Large intestine (tissue), 3 donors: ENCODE measurements around the gene ZFR2. TPM values are rescaled to one million over a fixed set of nuclear protein-coding genes. Genes with fewer than 3 reads are reported as not detected.

ENCODE experiments used
- DNase-seq, 2 donors: peaks; one replicate each; pipeline versions ENCODE4 v3.0.0 to v3.0.0-alpha.2; 2013
- H3K27ac ChIP-seq: one replicate; pipeline ENCODE4 v1.5.1; 2013; ENCODE audit warnings: low read length
- H3K27me3 ChIP-seq: 2 replicates; pipeline ENCODE4 v1.6.1; 2013; ENCODE audit warnings: low read length; ENCODE audit not compliant: control insufficient read depth, insufficient read depth
- H3K36me3 ChIP-seq: 2 replicates; pipeline ENCODE4 v1.6.1; 2013; ENCODE audit warnings: low read length; ENCODE audit not compliant: control insufficient read depth, insufficient read depth
- H3K4me1 ChIP-seq: one replicate; pipeline ENCODE4 v1.6.1; 2013; ENCODE audit warnings: low read length; ENCODE audit not compliant: control insufficient read depth, insufficient read depth
- H3K4me3 ChIP-seq: one replicate; pipeline ENCODE4 v1.5.1; 2013; ENCODE audit warnings: low read length
- H3K9me3 ChIP-seq: one replicate; pipeline ENCODE4 v1.6.1; 2013; ENCODE audit warnings: mild to moderate bottlenecking, low read depth, low read length, moderate library complexity; ENCODE audit not compliant: control insufficient read depth
- WGBS: methylation state at CpG from one replicate; pipeline ENCODE4 v1.1.5; 2013; ENCODE audit warnings: low lambda C conversion rate; ENCODE audit not compliant: insufficient coverage; 5-methylcytosine and 5-hydroxymethylcytosine counted together
- polyA plus RNA-seq: library from polyadenylated mRNA; unstranded; fragments of 120-200 nt; gene quantifications from one replicate; pipeline ENCODE4 v1.2.1, GENCODE V29; 2013

Gene ZFR2
- polyA plus RNA-seq, 1 donor = 1.8 TPM

- Histone ChIP-seq H3K27ac (no peak overlapping the region), H3K9me3 (peaks cover 12% of the 10 kb centered on the region), H3K4me1 (no peaks in the 10 kb centered on the region), H3K27me3 (peaks cover 23% of the 10 kb centered on the region), H3K36me3 (no peaks in the 10 kb centered on the region), H3K4me3 (no peak overlapping the region)
- 50% methylated on average over 2 of the region's 29 CpGs for WGBS
- DNase-seq = no peak
Measured at GRCh38 chr19:3805859-3806258, 63.0 kb downstream of the ZFR2 start.

- no peaks in the 10 kb centered on the region for H3K36me3 ChIP-seq
- DNase-seq = no peak
- H3K4me1 ChIP-seq = no peaks in the 10 kb centered on the region
- H3K4me3 ChIP-seq = no peak overlapping the region
- peaks cover 29% of the 10 kb centered on the region for H3K27me3 ChIP-seq
- H3K9me3 ChIP-seq = peaks cover 10% of the 10 kb centered on the region
- H3K27ac ChIP-seq = no peak overlapping the region
- no CpG with 5 or more reads among the region's 13 CpGs for WGBS
Measured at GRCh38 chr19:3804429-3804828, 64.4 kb downstream of the ZFR2 start.

GRCh38 chr19:3803986-3804385, 64.9 kb downstream of the ZFR2 start:
- WGBS = no CpG with 5 or more reads among the region's 10 CpGs
- H3K4me1 ChIP-seq = no peaks in the 10 kb centered on the region
- peaks cover 10% of the 10 kb centered on the region for H3K9me3 ChIP-seq
- H3K27me3 ChIP-seq = peaks cover 34% of the 10 kb centered on the region
- no peaks in the 10 kb centered on the region for H3K36me3 ChIP-seq
- H3K27ac ChIP-seq = no peak overlapping the region
- no peak for DNase-seq
- no peak overlapping the region for H3K4me3 ChIP-seq

DNA sequence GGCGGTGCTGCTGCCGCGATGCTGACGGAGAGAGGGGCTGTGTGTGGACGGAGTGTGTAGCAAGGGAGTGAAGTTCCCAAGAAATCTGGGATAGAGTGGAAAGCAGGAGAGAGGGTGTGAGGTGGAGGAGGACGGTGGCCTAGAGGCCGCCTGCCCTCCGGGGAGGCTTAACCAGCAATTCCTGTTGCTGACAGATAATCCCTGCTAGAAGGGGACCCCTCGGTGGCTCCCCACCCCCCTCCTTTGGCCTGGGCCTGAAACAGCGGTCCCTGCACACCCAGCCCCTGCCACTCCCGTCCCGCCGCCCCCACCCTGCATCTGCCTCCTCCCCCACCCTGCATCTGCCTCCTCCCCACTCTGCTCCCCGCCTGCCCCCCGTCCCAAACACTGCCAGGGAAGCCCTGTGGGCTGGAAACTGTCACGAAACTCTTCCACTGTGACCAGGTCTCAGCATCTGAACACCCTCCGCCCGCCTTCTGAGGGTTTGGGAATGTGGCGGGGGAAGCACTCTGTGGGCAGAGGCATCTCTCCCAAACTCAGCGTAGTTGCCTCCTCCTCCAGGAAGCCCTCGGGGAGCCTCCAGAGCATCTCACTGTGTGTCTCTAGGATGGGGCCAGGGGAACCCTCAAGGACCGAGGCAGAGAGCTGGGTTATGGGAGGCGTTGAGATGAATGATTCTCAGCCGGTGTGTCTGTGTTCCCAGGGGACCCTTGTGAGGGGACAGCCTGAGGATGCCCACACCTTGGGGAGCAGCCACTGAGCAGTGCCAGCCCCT, 65.5 kb downstream of the ZFR2 start:
- DNase-seq = no peak
- Histone ChIP-seq H3K27ac (no peak overlapping the region), H3K36me3 (no peaks in the 10 kb centered on the region), H3K27me3 (peaks cover 34% of the 10 kb centered on the region), H3K4me1 (no peaks in the 10 kb centered on the region), H3K9me3 (peaks cover 5% of the 10 kb centered on the region), H3K4me3 (no peak overlapping the region)
- WGBS = 100% methylated on average over 1 of the region's 24 CpGs

DNA sequence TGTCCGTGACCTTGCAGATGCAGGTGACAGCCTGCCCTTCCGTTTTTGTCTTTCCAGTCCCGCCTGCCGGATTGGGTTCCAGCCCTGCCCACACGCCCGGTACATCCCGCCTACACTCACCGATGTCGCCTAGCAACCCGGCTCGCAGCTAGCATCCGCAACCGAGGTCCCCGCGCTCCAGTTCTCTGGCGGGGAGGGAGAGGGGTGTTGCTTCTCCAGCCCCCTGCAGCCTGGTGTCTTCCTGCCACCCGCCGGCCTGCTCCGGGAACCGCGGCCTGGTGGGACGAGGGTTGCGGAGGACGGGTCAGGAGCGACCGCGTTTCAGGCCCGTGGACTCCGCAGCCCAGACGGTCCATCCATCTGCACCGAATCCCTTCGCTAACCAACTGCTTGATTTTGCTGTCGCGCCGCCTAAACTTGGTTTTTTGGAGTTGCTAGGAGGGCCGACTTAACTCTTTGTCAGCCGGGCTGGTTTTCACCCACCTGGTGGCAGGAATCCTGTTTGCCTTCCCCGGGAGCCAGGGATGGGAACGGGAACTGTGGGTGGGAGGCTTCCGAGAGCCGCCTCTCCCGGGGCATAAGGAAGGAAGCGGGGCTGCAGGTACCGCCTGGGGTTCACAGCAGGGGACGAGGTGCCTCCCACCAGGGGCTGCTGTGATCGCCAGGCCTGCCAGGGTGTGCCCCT, 67.3 kb downstream of the ZFR2 start:
- DNase-seq = no peak
- Histone ChIP-seq H3K4me1 (no peaks in the 10 kb centered on the region), H3K4me3 (no peak overlapping the region), H3K36me3 (no peaks in the 10 kb centered on the region), H3K27me3 (peaks cover 34% of the 10 kb centered on the region), H3K27ac (no peak overlapping the region), H3K9me3 (peaks cover 5% of the 10 kb centered on the region)
- no CpG with 5 or more reads among the region's 46 CpGs for WGBS

DNA sequence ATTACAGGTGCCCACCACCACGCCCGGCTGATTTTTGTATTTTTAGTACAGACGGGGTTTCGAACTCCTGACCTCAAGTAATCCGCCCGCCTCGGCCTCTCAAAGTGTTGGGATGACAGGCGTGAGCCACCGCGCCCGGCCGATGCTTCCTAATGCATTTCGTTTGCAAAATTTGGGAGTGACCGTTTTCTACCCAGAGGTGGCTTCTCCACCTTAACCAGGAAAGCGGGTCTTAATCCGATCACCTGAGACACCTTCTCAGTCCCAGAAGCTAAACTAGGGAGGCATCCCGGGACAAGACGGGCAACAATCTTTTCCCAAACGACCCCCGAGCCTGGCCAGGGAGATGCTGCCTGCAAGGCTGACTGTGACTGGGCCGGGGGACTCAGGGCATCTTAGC, 67.8 kb downstream of the ZFR2 start:
- DNase-seq = no peak
- Histone ChIP-seq H3K4me3 (no peak overlapping the region), H3K36me3 (no peaks in the 10 kb centered on the region), H3K27me3 (peaks cover 34% of the 10 kb centered on the region), H3K9me3 (peaks cover 5% of the 10 kb centered on the region), H3K4me1 (no peaks in the 10 kb centered on the region), H3K27ac (no peak overlapping the region)
- WGBS = no CpG with 5 or more reads among the region's 21 CpGs

DNA sequence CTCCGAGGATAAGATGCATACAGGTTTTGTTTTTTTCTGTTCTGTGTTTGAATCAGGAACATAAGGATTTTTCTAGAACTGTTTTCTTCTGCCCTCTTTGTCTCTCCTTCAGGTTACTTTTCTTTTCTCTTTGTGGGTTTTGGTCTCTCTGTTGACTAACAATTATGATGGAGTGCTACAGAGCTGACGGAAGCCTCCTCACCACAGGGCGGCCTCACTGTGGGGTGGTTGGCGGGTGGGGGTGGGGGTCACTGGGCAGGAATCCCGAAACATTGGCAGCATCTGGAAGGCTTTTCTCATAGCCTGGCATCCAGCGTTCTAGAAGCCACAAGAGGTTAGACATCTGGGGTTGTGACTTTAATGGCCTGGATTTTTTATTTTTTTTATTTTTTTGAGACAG, 70.7 kb downstream of the ZFR2 start:
- H3K36me3 ChIP-seq = no peaks in the 10 kb centered on the region
- H3K27me3 ChIP-seq = peaks cover 29% of the 10 kb centered on the region
- 100% methylated on average over 1 of the region's 6 CpGs for WGBS
- H3K4me3 ChIP-seq = no peak overlapping the region
- H3K27ac ChIP-seq = no peak overlapping the region
- no peak for DNase-seq
- peaks cover 5% of the 10 kb centered on the region for H3K9me3 ChIP-seq
- H3K4me1 ChIP-seq = no peaks in the 10 kb centered on the region

- WGBS = no CpG with 5 or more reads among the region's 2 CpGs
- peaks cover 2% of the 10 kb centered on the region for H3K9me3 ChIP-seq
- DNase-seq = no peak
- no peaks in the 10 kb centered on the region for H3K4me1 ChIP-seq
- H3K4me3 ChIP-seq = no peak overlapping the region
- no peak overlapping the region for H3K27ac ChIP-seq
- H3K36me3 ChIP-seq = no peaks in the 10 kb centered on the region
- peaks cover 16% of the 10 kb centered on the region for H3K27me3 ChIP-seq
Measured at GRCh38 chr19:3796358-3796757, 72.5 kb downstream of the ZFR2 start.

DNA sequence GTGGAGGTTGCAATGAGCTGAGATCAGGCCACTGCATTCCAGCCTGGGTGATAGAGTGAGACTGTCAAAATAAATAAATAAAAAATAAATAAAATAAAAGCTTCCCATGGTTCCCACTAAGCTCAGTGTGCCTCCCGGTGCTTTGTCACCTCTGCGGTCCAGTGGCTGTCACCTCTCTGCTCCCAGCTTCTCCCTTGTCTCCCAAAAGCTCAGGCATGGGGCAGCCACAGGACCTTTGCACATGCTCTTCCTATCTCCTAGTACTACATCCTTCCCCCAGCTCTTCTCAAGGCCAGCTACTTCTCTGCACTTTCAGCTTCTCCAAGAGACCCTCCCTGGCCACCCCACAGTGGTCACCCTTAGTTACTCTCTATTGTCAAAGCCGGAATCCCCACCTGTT, 75.0 kb downstream of the ZFR2 start:
- 93% methylated on average over 3 of the region's 3 CpGs for WGBS
- DNase-seq = no peak

GRCh38 chr19:3792114-3792513, 76.7 kb downstream of the ZFR2 start:
- Histone ChIP-seq H3K4me1 (no peaks in the 10 kb centered on the region), H3K4me3 (no peak overlapping the region), H3K27me3 (peaks cover 7% of the 10 kb centered on the region), H3K9me3 (no peaks in the 10 kb centered on the region), H3K36me3 (no peaks in the 10 kb centered on the region), H3K27ac (no peak overlapping the region)
- DNase-seq = no peak
- 67% methylated on average over 1 of the region's 3 CpGs for WGBS

More for the DNA sequence above, 75.0 kb downstream of the ZFR2 start:
- H3K4me1 ChIP-seq = no peaks in the 10 kb centered on the region
- no peaks in the 10 kb centered on the region for H3K36me3 ChIP-seq
- peaks cover 7% of the 10 kb centered on the region for H3K27me3 ChIP-seq
- no peak overlapping the region for H3K27ac ChIP-seq
- no peak overlapping the region for H3K4me3 ChIP-seq
- no peaks in the 10 kb centered on the region for H3K9me3 ChIP-seq
